ENCODE data around the gene CBLN3. TPM values are rescaled to one million over a fixed set of nuclear protein-coding genes. Genes with fewer than 3 reads are reported as not detected.

CBLN3 gene
- total RNA-seq, 1 donor from 2014 or later: 1.4 TPM

DNA sequence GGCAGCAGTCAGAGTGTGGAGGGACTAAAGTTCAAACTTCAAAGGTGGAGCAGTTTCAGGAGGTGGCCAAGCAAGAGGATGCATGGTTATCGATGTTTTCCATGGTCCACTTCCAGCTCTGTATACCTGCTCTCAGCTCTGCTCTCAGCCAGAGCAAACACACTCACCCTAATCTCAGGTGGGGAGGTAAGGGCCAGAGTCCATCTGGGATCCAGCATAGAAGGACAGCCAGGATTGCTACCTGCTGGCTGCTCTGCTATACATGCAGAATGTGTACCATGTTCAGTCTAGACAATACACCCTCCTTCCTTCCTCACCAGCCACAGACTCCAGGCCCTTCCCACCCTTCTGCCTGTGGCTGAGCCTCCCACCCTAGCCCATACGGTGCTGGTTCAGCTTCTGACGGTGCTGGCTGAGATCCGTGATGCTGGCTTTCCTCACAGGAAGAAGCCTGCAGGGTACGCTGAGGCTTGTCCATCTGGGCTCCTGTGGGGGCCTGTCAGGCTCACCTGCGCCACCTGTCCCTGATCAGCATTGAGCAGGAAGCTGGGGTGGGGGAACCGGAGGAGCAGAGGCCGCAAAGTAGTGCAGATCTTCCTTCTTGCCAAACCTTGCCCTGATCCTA, 2.4 kb downstream of the CBLN3 start:
- peak; percentile 88 for DNase-seq (ENCODE audit: low spot score)
- ATAC-seq: peak; percentile 70

DNA sequence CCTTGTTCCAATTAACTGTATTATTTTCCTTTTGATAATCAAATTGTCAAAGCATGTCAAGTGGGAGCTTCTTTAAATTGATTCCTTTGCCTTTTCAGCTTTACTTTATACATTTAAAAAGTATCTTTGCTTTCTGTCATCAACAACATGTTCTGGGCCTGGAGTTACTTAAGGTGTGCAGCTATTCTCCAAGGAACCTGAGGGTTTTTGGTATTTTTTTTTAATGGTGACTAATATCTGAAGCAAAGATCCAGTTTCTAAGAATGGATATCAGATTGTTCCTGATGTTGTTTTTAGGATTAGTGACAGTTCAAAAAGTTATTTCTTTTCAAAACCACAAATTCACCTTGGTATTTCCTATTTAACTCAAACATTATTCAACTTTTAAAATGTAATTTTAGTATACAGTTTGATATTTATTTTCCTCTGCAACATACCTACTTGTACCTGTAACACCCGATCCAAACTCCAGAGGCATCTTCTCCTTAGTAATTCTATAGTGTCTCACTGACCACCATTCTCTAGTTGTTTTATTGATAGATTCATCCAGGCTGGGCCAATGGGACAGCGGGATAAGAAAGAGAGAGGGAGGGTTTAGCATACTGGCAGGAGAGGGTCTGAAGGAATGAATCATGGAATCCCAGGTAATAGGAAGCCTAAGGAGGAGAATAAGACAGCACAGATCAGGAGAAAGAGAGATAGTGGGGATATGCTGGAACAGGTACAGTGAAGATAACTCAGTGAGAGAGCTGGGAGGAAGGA, 3.1 kb downstream of the CBLN3 start:
- DNase-seq (ENCODE audit: low spot score): no peak
- no peak for ATAC-seq

DNA sequence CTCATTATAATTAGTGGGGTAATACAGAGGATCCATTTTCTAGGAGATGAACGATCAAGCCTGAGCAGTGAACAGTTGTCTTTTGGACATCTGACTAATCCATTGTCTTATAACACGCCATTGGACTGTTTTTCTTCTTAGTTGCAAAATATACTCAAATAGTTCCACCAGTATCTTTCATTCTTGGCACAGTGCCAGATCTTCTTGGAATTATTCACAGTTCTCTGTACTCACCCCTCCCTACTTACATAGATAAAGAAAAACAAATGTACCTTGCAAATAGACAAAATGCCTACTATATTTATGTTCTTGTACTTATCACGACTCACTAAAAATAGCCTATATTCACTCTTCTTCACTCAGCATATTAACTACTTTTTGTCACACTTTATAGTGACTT, 3.8 kb downstream of the CBLN3 start:
- DNase-seq (ENCODE audit: low spot score) (no peak), ATAC-seq (no peak)

DNA sequence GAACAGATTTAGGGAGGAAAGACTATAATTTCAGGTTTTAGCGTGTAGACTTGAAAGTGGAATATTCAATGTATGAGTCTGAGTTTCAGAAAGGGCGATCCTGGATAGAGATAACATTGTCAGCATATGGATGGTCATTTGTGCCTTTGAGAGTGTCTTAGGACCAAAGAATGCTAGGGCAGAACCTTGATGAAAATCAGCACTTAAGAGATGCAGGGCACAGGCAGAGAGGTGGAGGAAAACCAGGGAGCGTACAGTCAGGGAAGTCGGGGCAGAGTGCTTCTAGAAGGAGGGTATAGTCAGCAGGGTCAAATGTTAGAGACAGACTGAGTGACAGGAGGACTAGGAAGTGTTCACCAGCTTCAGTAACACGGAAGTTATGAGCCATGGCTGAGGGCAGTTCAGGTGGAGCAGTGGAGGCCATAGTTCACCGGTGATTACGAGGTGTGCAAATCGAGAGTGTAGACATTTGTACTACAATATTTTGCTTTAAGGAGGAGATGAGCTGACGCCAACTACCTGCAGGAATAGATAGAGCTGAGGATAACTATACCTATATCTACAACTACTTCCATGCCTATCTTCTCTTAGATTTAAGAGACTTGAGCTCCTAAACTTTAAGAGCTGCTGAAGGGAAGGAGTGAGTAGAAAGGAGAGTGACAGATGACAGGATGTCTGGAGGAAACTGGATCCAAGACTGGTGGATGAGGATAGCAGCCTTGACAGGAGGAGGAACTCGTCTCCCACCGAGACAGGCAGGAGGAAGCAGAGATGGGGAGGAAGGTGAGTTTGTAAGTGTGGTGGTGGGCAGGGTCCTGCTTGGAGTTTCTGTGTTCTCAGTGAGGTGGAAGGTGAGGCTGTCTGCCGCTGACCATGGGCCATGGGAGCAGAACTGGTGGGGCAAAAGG, 6.5 kb downstream of the CBLN3 start:
- DNase-seq (ENCODE audit: low spot score): no peak
- no peak for ATAC-seq

DNA sequence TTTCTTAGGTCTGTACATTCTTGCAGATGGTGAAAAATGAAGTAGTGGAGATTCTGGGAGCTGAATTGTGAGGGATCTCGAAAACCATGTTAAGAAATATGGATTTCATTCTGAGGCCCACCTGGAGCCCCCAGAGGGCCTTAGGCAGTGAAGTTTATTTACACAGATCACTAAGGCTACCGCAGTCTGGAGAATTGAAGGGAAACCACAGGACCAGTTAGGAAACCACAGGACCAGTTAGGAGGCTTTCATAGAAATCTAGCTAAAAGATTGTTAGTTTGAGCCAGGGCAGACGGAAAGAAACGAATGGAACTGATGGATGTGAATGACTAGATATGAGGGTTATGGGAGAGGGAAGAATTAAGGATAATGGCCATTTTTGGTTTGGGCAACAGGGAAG, 7.2 kb downstream of the CBLN3 start:
- no peak for DNase-seq (ENCODE audit: low spot score)
- no peak for ATAC-seq

DNA sequence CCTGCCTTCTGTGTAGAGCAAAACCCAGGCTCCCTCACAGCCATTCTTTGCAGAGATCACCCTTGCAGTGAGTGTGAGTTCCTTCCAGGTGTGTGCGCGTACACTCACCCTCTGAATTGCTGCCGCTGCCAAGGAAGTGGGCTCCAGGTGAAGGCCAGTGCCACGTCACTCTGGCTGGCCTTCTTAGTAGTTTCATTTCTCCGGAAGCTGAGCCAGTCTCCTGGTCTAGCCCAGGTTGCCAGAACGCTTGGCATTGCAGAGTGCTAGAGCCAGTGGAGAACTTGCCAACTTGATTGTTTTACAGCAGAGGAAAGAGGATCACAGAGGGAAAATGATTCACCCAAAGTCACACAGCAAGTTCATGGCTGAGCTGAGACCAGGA, 11.0 kb downstream of the CBLN3 start:
- DNase-seq (ENCODE audit: low spot score) (peak; percentile 77), ATAC-seq (peak; percentile 89)

DNA sequence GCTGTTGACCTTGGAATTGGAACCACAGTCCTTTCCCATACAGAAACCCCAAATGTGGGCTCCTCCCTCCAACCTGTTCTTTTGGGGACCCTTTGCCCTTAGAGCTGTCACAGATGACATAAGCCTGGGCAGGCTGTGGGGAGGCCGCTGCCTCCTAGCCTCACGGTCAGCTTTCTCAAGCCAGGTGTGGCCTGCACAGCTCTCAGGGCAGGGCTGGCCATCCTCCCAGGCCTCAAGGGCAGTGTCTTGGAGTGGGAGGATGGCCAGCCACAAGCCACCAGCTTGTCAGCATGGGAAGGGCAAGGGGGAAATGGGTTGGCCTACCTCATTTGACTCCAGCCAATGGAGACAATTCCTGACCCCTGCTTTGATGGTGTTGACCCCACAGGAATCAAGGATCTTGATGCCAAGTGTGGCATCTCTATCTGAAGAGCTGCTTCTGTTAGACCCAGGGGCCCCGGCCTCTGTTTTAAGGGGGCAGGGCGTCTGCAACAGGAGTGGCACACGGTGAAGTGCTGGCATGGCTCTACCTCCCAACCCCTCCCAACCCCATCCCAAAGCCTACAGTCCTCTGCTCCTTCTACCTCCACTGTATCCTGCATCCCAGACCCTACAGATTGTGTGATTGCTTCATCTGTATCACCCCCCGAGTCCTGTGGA, 11.5 kb downstream of the CBLN3 start:
- no peak for ATAC-seq
- DNase-seq (ENCODE audit: low spot score): no peak

DNA sequence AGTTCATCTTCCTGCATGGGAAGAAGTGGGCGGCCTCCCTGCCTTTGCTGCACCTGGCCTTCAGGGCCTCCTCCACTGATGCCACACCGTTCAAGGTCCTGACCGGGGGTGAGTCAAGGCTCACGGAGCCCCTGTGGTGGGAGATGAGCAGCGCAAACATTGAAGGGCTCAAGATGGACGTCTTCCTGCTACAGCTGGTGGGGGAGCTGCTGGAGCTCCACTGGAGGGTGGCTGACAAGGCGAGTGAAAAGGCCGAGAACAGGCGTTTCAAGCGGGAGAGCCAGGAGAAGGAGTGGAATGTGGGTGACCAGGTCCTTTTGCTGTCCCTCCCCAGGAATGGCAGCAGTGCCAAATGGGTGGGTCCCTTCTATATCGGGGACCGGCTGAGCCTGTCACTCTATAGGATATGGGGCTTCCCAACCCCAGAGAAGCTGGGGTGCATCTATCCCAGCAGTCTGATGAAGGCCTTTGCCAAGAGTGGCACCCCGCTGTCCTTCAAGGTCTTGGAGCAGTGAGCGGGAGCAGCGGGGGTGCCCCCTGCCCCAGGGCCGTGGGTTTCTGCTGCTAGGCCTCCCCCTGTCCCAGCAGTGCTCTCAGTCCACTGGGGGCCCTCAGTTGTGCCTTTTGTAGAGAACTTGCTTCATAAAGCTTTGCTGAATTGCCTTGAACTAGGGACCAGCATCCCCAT, 12.4 kb downstream of the CBLN3 start:
- DNase-seq (ENCODE audit: low spot score) (no peak), ATAC-seq (no peak)

DNA sequence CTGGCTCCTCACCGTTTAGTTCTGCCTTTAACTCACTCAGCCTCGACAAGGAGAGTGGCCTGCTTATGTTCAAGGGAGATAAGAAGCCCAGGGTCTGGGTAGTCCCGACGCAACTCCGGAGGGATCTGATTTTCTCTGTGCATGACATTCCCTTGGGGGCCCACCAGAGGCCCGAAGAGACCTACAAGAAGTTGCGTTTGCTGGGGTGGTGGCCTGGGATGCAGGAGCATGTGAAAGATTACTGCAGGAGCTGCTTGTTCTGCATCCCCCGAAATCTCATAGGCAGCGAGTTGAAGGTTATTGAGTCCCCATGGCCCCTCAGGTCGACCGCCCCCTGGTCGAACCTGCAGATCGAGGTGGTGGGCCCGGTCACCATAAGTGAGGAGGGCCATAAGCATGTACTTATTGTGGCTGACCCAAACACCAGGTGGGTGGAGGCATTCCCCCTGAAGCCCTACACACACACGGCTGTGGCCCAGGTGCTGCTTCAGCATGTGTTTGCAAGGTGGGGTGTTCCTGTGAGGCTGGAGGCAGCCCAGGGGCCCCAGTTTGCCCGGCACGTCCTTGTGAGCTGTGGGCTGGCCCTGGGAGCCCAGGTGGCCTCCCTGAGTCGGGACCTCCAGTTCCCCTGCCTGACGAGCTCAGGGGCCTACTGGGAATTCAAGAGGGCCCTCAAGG, 13.1 kb downstream of the CBLN3 start:
- DNase-seq (ENCODE audit: low spot score) (no peak), ATAC-seq (no peak)

DNA sequence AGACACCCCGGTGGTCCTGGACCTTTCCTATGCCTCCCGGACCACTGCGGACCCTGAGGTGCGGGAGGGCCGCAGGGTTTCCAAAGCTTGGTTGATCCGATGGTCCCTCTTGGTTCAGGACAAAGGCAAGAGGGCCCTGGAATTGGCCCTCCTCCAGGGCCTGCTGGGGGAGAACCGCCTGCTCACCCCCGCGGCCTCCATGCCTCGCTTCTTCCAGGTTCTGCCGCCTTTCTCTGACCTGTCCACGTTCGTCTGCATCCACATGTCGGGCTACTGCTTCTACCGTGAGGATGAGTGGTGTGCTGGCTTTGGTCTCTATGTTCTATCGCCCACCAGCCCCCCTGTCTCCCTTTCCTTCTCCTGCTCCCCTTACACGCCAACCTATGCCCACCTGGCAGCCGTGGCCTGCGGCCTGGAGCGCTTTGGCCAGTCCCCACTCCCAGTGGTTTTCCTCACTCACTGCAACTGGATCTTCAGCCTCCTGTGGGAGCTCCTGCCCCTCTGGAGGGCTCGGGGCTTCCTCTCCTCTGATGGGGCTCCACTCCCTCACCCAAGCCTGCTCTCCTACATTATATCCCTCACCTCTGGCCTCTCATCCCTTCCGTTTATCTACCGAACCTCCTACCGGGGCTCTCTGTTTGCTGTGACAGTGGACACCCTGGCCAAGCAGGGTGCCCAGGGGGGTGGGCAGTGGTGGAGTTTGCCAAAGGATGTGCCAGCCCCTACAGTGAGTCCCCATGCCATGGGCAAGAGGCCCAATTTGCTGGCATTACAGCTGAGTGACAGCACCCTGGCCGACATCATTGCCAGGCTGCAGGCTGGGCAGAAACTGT, 13.8 kb downstream of the CBLN3 start:
- ATAC-seq (no peak), DNase-seq (ENCODE audit: low spot score) (no peak)

DNA sequence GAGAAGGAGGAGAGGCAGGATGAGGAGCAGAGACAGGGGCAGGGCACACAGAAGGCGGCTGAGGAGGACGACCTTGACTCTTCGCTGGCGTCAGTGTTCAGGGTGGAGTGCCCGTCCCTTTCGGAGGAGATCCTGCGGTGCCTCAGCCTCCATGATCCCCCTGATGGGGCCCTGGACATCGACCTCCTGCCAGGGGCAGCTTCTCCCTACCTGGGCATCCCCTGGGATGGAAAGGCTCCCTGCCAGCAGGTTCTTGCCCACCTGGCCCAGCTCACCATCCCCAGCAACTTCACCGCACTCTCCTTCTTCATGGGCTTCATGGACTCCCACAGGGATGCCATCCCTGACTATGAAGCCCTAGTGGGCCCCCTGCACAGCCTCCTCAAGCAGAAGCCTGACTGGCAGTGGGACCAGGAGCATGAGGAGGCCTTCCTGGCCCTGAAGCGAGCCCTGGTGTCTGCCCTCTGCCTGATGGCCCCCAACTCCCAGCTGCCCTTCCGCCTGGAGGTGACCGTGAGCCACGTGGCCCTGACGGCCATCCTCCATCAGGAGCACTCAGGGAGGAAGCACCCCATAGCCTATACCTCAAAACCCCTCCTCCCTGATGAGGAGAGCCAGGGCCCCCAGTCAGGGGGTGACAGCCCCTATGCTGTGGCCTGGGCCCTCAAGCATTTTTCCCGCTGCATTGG, 14.6 kb downstream of the CBLN3 start:
- DNase-seq (ENCODE audit: low spot score) (no peak), ATAC-seq (no peak)

DNA sequence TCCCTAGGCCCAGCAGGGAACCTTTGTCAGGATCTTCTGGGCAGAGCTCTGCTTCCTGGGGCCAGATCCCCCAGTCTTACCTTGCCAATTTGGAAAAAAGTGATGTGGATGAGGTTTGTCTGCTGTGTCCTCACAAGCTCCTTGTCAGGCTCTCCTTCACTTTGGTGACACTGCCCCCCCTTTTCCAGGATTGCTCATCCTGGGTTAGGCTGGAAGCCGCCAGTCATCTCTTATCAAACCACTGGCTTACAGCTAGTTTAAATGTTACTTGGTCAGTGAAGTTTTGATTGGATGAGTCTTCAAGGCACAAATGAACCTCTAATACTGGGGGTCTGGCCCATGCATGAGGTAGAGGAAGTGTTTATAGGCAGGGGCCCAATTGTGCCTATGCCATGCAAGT, 15.4 kb downstream of the CBLN3 start:
- ATAC-seq: no peak
- no peak for DNase-seq (ENCODE audit: low spot score)

DNA sequence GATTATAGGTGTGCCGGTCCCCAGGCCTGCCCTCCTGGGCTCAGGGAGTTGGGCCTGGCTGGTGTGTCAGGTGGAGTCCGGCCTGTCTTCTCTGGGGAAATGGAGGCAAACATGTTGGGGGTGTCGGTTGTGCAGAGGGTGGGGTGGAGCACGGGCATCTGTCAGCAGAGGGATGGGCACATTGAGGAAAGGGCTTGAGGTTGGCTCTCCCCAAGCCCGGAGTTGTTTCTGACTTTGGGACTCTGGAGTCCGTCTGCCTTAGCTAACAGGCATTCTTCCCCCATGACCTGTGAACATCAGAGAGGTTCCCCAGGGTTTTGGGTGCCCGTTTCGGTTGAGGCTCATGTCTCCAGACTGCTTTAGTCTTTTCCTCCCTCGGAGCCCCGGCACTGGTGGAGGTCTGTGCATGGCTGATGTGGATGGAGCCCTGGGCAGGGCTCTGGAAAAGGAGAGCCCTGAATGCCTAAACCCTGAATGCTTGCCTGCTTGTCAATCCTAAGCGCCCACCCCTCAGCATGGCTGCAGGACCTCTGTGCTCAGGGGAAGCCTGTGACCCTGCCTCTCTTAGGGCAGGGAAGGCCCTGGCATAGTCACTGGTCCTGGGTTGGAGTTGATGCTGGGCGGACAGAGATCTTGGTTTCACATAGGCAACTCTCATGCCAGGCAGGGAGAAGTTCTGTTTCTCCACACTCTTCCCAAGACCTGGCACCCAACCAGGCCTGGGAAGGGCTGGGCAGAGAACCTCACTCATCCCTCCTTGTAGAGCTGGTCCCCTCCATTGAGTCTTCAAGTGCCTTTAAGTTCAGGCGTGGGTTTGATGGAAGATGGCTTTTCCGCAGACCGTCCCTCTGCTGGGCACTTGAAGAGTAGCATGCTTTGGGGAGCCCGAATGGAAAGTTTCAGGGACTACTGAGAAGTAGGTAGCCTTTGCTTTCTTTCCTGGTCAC, 17.8 kb downstream of the CBLN3 start:
- ATAC-seq: peak; percentile 82
- no peak for DNase-seq (ENCODE audit: low spot score)

DNA sequence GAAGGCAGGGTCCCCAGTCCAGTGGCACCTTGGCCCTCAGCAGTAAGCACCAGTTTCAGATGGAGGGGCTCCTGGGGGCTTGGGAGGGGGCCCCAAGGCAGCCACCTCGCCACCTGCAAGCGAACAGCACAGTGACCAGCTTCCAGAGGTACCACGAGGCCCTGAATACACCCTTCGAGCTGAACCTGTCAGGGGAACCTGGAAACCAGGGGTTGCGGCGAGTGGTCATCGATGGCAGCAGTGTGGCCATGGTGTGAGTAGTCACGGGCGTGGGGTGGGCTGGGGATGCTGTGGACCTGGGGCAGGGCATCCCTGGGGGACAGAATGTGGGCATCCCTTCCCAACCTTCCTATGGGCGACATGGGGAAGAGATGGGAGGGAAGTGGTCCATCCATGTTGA, 19.5 kb downstream of the CBLN3 start:
- DNase-seq (ENCODE audit: low spot score): no peak
- no peak for ATAC-seq

DNA sequence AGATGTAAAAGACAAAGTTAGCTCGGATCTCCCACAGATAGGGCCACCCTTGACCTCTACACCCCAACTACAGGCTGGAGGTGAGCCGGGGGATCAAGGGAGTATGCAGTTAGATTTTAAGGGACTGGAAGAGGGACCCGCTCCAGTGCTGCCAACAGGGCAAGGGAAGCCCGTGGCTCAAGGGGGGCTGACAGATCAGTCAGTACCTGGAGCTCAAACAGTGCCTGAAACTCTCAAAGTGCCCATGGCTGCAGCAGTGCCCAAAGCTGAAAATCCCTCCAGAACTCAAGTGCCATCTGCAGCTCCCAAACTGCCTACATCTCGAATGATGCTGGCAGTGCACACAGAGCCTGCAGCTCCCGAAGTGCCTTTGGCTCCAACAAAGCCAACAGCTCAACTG, 20.3 kb downstream of the CBLN3 start:
- DNase-seq (ENCODE audit: low spot score) (no peak), ATAC-seq (no peak)

DNA sequence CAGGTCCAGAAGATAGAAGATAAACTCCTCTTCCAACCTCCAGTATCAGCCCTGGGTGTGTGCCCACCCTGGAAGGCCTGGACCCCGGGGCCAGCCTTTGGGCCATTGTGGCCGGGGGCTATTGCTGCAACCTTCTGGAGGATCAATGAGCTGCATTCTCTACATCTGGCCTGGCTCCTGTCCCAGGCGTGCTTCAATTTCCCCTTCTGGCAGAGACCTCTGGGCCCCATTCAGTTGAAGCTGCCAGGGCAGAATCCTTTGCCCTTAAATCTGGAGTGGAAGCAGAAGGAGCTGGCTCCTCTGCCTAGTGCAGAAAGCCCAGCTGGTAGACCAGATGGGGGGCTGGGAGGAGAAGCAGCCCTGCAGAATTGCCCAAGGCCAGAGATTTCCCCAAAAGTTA, 20.7 kb downstream of the CBLN3 start:
- ATAC-seq: no peak

DNA sequence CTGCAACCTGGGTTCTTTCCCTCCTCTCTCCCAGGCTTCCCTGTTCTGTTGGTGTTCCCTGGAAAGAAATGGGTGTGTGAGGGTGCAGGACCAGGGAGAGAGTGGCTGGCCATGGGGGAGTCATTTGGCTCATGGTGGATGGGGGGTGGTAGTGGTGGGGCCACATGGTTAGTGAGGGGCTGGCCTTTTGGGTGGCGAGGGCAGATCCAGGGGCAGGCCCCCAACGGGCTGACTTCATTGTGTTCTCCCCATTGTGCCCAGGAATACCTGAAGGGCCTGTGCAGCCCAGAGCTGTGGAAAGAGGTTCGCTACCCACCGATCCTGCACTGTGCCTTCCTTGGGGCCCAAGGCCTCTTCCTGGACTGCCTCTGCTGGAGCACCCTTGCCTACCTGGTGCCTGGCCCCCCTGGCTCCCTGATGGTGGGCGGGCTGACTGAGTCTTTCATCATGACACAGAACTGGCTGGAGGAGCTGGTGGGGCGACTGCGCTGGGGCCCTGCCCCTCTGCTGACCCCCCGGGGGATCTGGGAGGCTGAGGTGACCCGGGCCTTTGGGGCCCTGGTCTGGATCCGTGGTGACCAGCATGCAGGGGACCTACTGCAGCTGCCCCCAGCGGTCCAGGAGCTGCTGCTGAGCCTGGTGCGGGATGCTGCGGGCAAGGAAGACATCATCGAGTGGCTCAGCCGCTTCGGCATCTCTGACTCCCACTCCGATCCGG, 21.7 kb downstream of the CBLN3 start:
- no peak for ATAC-seq
- DNase-seq (ENCODE audit: low spot score): no peak

More for the DNA sequence above, 20.7 kb downstream of the CBLN3 start:
- no peak for DNase-seq (ENCODE audit: low spot score)
